Activated T-helper 1 cell treated with anti-CD3 and anti-CD28 coated beads, Interleukin-12 subunit alpha, Interleukin-12 subunit beta, Interleukin-2, Interleukin-4 antibody, amounts not matched to agents 30 ng/mL and 10 ng/mL and 1 ng/mL, durations not matched to agents 14 hours and 24 hours and 36 hours (primary cell): ENCODE measurements around the gene TMEM187. TPM values are rescaled to one million over a fixed set of nuclear protein-coding genes. Genes with fewer than 3 reads are reported as not detected.

Source experiments
- DNase-seq: peaks from one replicate; pipeline ENCODE4 v3.0.0; 2021; ENCODE audit warnings: low spot score
- H3K27ac Mint-ChIP-seq: one replicate; pipeline ENCODE4 v1.8.0; 2021; ENCODE audit warnings: mild to moderate bottlenecking, mixed read lengths
- H3K27me3 Mint-ChIP-seq: one replicate; pipeline ENCODE4 v1.8.0; 2022; ENCODE audit warnings: mild to moderate bottlenecking, moderate library complexity, mixed read lengths; ENCODE audit not compliant: insufficient read depth
- H3K36me3 Mint-ChIP-seq: one replicate; pipeline ENCODE4 v1.8.0; 2021; ENCODE audit warnings: low read depth, mixed read lengths
- H3K4me1 Mint-ChIP-seq: one replicate; pipeline ENCODE4 v1.8.0; 2021; ENCODE audit warnings: low read depth, mixed read lengths
- H3K4me3 Mint-ChIP-seq: one replicate; pipeline ENCODE4 v1.8.0; 2021; ENCODE audit warnings: mild to moderate bottlenecking, moderate library complexity, mixed read lengths
- H3K9me3 Mint-ChIP-seq: one replicate; pipeline ENCODE4 v1.8.0; 2021; ENCODE audit warnings: mixed read lengths
- intact Hi-C: fragments of 100-400 bp; cut with micrococcal nuclease; formaldehyde crosslinking; loops from one replicate; pipeline ENCODE4 v1.15.1; 2024
- total RNA-seq: library from RNA; stranded (reverse); gene quantifications from 2 replicates; pipeline ENCODE4 v1.2.3, GENCODE V29; 2022

The TMEM187 gene
- total RNA-seq, 1 donor from 2014 or later = 3.4 TPM

- no peak for DNase-seq
- Mint-ChIP-seq H3K4me1 (no peaks in the 10 kb centered on the region), H3K27me3 (no peaks in the 10 kb centered on the region), H3K9me3 (no peaks in the 10 kb centered on the region), H3K36me3 (peaks cover 23% of the 10 kb centered on the region), H3K27ac (no peak overlapping the region), H3K4me3 (no peak overlapping the region)
- intact Hi-C loops = no loop called here
Observed at GRCh38 chrX:154010330-154011087, 38.0 kb downstream of the TMEM187 start.

- intact Hi-C loops = no loop called here
- Mint-ChIP-seq H3K36me3 (peaks cover 20% of the 10 kb centered on the region), H3K4me1 (no peaks in the 10 kb centered on the region), H3K27ac (no peak overlapping the region), H3K9me3 (no peaks in the 10 kb centered on the region), H3K27me3 (no peaks in the 10 kb centered on the region), H3K4me3 (no peak overlapping the region)
- no peak for DNase-seq
Observed at GRCh38 chrX:154011376-154012335, 39.1 kb downstream of the TMEM187 start.

DNA sequence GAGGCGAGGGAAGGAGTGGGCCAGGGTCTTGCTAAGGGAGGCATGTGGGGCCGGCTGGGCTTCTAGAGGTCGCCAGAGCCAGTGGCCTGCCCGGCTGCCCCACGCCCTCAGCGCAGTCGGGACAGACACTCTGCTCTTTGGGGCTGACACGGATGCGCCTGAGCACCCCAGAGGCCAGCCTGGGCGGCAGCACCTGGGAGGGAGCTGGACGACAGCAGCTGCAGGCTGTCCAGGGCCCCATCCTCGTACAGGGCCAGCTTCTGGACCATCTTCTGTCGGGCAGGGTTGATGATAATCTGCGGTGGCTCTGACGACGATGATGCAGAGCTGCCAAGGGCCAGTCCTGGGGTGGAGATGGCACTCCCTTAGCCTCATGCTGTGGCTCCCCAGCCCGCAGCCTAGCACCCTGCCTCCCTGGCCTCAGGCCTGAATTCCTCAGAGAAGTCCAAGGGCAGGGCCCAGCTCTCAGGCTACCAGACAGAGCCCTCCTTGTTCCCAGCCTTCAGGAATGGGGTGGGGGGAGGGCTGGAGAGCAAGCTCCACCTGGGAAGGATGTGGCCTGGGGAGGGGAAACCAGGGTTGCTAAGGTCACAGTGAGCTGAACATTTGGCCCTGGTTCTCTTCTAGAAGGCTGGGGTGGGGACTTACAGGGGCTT, 39.9 kb downstream of the TMEM187 start:
- H3K9me3 Mint-ChIP-seq = no peaks in the 10 kb centered on the region
- no peaks in the 10 kb centered on the region for H3K4me1 Mint-ChIP-seq
- H3K27me3 Mint-ChIP-seq = no peaks in the 10 kb centered on the region
- H3K4me3 Mint-ChIP-seq = no peak overlapping the region
- H3K36me3 Mint-ChIP-seq = peaks cover 18% of the 10 kb centered on the region
- DNase-seq = no peak
- intact Hi-C loops = no loop called here
- no peak overlapping the region for H3K27ac Mint-ChIP-seq

- intact Hi-C loops = loop anchor here (1.0 kb wide), 1 partner anchor 38 kb away; no protein-coding TSS in a partner anchor
- Mint-ChIP-seq H3K27ac (no peak overlapping the region), H3K36me3 (peaks cover 13% of the 10 kb centered on the region)
Observed at GRCh38 chrX:154013001-154013421, 40.5 kb downstream of the TMEM187 start.

GRCh38 chrX:154013614-154014360, 41.2 kb downstream of the TMEM187 start:
- H3K36me3 Mint-ChIP-seq = peaks cover 10% of the 10 kb centered on the region
- no peaks in the 10 kb centered on the region for H3K4me1 Mint-ChIP-seq
- DNase-seq = peak; percentile 36
- no peaks in the 10 kb centered on the region for H3K9me3 Mint-ChIP-seq
- no peak overlapping the region for H3K27ac Mint-ChIP-seq
- H3K27me3 Mint-ChIP-seq = no peaks in the 10 kb centered on the region
- intact Hi-C loops = loop anchor here (1.0 kb wide), 1 partner anchor 38 kb away; no protein-coding TSS in a partner anchor
- H3K4me3 Mint-ChIP-seq = no peak overlapping the region

More at GRCh38 chrX:154013001-154013421, 40.5 kb downstream of the TMEM187 start:
- DNase-seq = no peak
- Mint-ChIP-seq H3K27me3 (no peaks in the 10 kb centered on the region), H3K9me3 (no peaks in the 10 kb centered on the region), H3K4me1 (no peaks in the 10 kb centered on the region), H3K4me3 (no peak overlapping the region)

DNA sequence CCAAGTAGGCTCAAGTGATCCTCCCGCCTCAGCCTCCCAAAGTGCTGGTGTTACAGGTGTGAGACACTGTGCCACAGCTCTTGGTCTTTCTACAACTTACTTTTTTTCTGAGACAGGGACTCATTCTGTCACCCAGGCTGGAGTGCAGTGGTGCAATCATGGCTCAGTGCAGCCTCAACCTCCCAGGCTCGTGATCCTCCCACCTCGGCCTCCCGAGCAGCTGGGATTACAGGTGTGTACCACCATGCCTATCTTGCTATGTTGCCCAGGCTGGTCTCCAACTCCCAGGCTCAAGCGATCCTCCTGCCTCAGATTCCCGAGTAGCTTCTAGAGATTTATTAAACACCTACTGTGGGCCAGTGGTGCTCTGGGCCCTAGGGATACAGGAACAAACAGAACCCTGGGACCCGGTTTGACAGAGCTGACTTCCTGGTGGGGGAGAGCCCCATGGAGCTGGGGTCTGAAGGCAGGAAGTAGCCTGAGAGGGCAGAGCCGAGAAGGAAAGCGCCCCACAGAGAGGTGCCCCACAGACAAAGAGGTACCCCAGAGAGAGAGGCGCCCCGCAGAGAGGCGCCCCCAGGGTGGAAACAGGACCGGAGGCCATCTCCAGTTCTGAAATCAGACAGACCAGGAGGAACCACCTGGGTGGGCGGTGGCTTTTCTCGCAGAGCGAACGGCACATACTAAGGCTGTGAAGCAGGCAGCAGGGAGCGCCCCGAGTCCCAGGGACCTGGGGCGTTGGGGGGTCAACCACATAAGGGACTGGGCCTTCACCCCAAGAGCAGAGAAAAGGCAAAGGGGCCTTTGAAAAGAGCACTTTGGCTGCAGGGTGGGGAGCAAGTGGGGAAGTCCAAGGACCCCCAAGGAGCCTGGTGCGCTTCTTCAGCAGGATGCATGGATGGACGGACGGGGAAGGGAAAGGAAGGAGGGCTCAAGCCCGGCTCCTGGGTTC, 42.2 kb downstream of the TMEM187 start:
- Mint-ChIP-seq H3K27ac (no peak overlapping the region), H3K4me3 (no peak overlapping the region), H3K4me1 (no peaks in the 10 kb centered on the region), H3K9me3 (no peaks in the 10 kb centered on the region), H3K27me3 (no peaks in the 10 kb centered on the region), H3K36me3 (peaks cover 10% of the 10 kb centered on the region)
- no peak for DNase-seq
- intact Hi-C loops = no loop called here

- Mint-ChIP-seq H3K9me3 (no peaks in the 10 kb centered on the region), H3K27ac (peak overlapping the region; percentile 75), H3K36me3 (peaks cover 10% of the 10 kb centered on the region), H3K4me1 (peaks cover 4% of the 10 kb centered on the region), H3K4me3 (peak overlapping the region; percentile 53), H3K27me3 (no peaks in the 10 kb centered on the region)
- DNase-seq = no peak
- intact Hi-C loops = no loop called here
Observed at GRCh38 chrX:154015581-154016264, 43.2 kb downstream of the TMEM187 start.

DNA sequence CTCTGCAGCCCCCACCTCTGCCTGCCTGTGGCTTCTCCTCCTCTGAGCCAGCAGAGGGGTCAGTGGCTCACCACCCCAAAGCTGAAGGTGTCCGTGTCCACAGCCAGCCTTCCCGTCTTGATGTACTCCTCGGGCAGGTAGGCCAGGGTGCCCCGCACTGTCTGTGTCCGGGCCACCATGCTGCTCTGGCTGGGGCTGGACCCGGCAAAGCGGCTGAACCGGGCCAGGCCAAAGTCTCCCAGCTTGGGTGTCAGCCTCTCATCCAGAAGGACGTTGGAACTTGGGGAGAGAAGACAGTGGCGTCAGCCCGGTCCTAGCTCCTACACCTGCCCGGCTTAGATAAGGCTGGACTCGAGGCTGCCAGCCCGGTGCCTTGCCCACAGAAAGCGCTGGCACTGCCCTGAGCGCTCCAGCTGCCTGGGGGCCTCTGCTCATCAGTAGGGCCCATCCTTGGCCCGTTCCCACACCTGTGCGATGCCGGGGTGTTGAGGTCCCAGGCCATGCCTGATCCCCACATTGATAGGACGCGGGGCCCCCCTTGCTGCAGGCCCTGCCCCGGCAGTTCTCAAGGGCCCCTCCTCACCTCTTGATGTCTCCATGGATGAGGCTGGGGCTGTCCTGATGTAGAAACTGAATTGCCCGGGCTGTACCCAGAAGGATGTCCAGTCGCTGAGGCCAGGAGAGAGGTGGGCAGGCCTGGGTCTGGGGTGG, 44.0 kb downstream of the TMEM187 start:
- no peak for DNase-seq
- intact Hi-C loops = no loop called here
- Mint-ChIP-seq H3K36me3 (peaks cover 10% of the 10 kb centered on the region), H3K27ac (no peak overlapping the region), H3K27me3 (no peaks in the 10 kb centered on the region), H3K4me3 (no peak overlapping the region), H3K4me1 (peaks cover 4% of the 10 kb centered on the region), H3K9me3 (no peaks in the 10 kb centered on the region)

DNA sequence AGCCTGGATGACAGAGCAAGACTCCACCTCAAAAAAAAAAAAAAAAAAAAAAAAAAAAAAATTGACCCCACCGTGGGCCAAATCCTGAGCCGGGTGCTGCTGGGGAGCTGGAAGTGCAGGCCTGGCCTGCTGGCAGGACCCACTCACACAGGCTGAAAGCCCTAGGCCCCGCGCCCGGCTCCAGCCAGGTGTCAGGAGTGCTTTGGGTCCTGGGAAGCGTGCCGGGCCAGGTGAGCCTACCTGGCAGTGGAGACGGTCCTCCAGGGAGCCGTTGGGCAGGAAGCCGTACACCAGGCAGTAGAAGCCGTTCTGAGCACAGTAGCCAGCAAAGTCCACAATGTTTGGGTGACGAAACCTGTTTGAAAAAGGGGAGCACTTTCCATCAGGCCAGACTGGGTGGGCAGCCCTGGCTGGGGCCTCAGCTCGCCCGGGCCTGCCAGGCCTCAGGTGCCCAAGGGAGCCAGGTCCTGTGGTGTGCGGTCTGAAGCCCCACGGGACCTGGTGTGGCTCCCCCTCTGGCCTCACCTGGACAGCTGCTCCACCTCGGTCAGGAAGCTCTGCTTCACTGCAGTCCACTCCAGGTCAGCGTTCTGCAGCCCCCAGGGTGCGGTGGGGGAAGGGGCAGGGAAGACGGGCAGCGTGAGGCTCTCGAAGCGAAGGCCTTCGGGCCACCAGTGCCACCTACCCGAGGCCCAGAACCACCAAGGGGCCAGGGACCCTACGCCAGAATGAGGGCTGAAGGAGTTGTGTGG, 45.4 kb downstream of the TMEM187 start:
- intact Hi-C loops = no loop called here
- peaks cover 7% of the 10 kb centered on the region for H3K36me3 Mint-ChIP-seq
- H3K27ac Mint-ChIP-seq = no peak overlapping the region

GRCh38 chrX:154018518-154019060, 46.0 kb downstream of the TMEM187 start:
- Mint-ChIP-seq H3K4me1 (peaks cover 4% of the 10 kb centered on the region), H3K36me3 (peaks cover 6% of the 10 kb centered on the region), H3K27ac (peak overlapping the region; percentile 89), H3K9me3 (no peaks in the 10 kb centered on the region), H3K27me3 (no peaks in the 10 kb centered on the region), H3K4me3 (peak overlapping the region; percentile 91)
- DNase-seq = no peak
- intact Hi-C loops = loop anchor here (1.0 kb wide), 1 partner anchor 92 kb away; the partner anchor contains the start of gene ARHGAP4

More for the DNA sequence above, 45.4 kb downstream of the TMEM187 start:
- Mint-ChIP-seq H3K27me3 (no peaks in the 10 kb centered on the region), H3K4me1 (peaks cover 4% of the 10 kb centered on the region), H3K9me3 (no peaks in the 10 kb centered on the region), H3K4me3 (peak overlapping the region; percentile 91)
- DNase-seq = no peak
